GM19438 (cell line): ENCODE results near the gene TMEM151A.
"Not testable (repeated sequence)": the region's sequence is repeated elsewhere in the genome, so short reads cannot be mapped to it uniquely, and the experiment has no call there.

Source experiments
- ATAC-seq: cut with Tn5 transposase; IDR thresholded peaks from one replicate; pipeline ENCODE4 v1.9.1; 2021; ENCODE audit warnings: low read depth; ENCODE audit not compliant: unreplicated experiment

The TMEM151A gene

DNA sequence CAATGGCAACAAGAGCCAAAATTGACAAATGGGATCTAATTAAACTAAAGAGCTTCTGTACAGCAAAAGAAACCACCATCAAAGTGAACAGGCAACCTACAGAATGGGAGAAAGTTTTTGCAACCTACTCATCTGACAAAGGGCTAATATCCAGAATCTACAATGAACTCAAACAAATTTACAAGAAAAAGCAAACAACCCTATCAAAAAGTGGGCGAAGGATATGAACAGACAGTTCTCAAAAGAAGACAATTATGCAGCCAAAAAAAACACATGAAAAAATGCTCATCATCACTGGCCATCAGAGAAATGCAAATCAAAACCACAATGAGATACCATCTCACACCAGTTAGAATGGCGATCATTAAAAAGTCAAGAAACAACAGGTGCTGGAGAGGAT, 28.6 kb downstream of the TMEM151A start:
- not testable (repeated sequence) for ATAC-seq

DNA sequence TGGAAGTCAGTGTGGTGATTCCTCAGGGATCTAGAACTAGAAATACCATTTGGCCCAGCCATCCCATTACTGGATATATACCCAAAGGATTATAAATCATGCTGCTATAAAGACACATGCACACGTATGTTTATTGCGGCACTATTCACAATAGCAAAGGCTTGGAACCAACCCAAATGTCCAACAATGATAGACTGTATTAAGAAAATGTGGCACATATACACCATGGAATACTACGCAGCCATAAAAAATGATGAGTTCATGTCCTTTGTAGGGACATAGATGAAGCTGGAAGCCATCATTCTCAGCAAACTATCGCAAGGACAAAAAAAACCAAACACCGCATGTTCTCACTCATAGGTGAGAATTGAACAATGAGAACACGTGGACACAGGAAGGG, 29.1 kb downstream of the TMEM151A start:
- ATAC-seq: not testable (repeated sequence)

DNA sequence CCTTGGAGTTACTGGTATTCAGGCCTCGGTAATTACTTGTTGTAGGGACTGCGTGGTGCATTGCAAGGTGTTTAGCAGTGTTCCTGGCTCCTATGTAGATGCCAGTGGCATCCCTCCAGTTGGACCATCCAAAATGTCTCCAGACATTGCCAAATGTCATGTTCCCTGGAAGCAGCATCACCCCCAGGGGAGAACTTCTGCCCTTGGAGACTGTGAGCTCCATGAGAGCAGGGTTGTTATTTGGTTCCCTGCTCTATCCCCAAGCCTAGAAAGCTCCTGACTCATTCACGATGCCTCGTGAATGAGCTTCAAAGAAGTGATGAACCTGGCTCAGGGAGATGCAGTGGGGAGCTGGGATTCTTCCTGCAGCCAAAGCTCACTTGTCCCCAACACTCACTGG, 29.9 kb downstream of the TMEM151A start:
- ATAC-seq: no peak

DNA sequence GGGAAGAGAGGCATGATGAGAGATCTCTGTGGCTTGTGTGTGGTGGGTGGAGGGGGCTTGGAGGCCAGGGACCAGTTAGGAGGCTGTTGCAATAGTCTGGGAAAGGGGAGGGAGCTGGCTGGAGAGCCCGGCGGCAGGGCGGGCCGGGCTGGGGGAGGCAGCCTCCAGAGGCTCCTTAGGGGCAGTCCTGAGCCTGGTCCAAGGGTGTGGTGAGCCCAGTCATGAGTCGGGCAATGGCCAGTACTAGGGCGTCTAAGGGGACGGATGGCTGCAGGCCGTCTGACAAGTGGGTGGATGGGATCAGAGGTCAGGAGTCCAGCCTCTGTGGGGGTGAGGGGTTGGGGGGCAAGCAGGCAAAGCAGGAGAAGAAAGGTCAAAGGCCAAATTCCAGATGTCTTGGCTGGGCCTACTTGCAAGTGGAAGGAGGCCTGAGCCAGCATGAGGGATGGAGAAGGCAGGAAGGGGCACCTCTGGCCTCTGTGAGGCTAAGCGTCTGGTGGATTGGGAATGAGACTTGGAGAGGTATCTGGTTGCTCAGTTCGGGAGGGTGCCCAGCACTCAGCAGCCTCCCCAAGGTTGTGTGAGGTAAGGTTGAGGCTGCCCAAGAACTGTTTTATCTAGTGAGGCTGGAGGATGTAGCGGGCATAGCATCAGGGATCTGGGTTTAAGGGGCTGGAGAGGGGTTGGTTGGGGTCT, 31.2 kb downstream of the TMEM151A start:
- ATAC-seq: no peak

DNA sequence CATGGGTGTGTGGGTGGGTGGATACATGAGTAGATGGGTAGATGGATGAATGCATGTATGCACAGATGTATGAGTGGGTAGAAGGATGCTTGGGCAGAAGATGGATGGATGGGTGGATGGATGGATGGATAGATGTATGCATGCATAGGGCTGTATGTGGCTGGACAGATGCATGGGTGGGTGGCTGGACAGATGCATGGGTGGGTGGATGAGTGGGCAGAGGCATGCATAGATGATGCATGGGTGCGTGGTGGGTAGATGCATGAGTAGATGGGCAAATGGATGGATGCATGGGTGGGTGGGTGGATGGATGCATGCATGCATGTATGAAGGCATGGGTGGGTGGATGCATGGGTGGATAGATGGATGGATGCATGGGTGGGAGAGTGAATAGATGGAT, 32.0 kb downstream of the TMEM151A start:
- ATAC-seq: no peak

DNA sequence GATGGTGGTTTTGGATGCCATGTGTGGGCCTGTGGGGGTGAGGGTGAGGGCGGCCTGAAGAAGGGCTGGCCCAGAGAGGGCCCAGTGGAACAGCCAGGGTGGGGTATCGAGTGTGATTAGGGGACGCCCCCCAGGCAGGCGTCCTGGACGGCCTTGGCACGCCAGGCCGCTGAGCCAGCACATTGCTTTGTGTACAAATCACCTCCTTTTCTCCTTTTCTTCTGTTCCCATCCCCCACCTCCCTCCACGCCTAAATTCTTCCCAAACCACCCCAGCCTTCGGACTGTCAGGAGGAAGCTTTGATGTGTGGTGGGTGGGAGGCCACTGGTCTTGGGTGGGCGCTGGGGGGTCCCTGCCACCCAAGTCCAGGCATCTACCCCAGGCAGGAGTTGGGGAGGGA, 33.0 kb downstream of the TMEM151A start:
- ATAC-seq: no peak

DNA sequence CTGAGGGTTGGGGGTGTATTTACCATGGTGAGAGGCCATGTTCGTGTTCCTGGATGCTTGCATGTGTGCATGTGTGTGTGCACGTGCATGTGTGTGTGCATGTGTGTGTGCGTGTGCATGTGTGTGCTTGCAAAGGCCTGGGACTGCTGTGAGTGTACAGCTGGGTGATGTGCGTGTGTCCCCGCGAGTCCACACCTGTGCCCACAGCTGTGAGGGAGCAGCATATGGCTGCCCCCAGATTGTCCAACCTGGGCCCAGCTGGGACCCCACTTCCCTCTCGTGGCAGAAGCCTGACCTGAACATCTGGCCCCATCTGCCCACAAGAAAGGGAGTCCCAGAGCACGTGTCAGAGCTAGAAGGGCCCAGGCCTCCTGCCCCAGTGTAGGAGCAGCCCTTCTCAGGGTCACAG, 33.6 kb downstream of the TMEM151A start:
- no peak for ATAC-seq

DNA sequence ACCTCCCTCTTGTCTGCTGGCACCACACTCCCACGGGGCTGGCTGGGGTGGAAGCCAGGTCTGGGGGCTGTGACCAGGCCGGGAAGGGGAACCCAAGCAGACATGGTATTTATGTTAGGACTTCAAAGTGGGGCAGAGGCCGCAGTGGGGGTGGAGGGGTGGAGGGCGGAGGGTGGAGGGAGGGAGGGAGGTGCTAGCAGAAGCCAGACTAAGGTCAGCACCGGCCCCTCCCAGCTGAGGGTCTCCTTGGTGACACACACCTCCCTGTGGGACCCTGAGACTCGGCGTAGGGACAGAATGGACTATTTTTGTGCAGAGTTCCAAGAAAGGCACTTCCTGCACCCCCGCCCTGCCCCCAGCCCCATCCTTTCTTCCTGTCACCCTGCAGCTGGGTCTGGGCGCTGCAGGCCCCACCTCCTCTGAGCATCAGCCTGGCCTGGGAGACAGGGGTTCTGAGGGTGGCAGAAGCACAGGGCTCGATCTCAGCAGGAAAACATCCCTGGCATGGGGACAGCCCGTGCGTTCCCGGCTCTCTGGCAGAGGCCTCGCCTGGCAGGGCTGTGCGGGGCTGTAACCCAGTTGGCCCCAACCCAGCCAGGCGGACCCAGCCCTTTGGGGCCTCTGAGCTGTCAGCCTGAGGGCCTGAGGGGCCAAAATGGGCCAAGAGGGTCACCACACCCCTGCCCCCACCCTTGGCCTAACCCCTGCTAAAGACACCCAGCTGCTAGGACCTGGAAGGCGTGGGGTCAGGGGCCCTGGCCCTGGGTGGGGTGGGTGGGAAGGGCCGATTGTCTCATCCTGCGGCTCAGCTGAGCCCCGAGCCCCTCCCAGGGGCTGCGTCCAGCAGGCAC, 34.8 kb downstream of the TMEM151A start:
- no peak for ATAC-seq

DNA sequence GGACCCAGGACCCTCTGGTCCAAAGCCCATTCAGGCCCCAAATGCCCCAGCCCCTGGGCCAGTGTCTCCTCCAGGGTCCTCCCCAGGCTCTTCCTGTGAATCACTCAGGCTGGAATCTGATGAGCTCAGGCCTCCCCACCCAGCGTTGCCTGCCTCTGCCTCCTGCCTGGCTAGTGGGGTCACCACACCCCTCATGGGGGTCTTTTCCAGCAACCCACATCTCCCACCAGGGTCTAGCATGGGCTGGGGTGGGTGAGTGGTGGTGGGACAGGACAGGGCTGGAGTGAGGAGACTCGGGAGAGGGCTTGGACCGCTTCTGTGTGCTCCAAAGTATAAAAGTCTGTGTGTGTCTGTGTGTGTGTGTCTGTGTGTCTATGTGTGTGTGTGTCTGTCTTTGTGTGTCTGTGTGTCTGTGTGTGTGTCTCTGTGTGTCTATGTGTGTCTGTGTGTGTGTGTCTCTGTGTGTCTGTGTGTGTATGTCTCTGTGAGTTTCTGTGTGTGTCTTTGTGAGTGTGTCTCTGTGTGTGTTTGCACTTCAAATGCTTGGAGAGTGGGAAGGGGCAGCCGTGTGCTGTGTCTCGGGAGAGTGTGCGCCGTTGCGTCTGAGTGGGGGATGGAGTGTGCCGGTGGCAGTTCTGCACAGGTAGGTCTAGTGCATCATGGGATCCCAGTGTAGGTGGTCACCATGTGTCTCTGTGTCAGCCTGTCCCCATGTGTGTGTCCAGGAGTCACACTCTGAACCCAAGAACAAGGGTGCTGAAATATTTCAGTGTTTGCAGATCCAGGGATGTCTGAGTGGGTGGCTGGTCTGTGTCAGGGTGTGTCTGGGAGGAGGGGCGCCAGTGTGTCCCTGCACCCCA, 35.7 kb downstream of the TMEM151A start:
- no peak for ATAC-seq

DNA sequence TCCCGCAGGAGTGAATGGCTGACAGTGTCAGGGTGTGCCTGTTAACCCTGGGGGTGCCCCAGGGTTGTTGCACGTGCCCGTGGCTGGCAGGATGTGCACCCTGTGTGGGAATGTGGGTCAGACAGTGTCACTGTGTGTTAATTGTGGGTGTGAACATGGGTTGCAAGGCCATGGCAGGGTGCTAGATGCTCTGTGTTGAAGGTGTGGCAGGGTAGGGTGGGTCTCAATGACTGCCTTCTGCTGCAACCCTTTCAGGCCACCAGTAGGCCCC, 36.3 kb downstream of the TMEM151A start:
- ATAC-seq: no peak

DNA sequence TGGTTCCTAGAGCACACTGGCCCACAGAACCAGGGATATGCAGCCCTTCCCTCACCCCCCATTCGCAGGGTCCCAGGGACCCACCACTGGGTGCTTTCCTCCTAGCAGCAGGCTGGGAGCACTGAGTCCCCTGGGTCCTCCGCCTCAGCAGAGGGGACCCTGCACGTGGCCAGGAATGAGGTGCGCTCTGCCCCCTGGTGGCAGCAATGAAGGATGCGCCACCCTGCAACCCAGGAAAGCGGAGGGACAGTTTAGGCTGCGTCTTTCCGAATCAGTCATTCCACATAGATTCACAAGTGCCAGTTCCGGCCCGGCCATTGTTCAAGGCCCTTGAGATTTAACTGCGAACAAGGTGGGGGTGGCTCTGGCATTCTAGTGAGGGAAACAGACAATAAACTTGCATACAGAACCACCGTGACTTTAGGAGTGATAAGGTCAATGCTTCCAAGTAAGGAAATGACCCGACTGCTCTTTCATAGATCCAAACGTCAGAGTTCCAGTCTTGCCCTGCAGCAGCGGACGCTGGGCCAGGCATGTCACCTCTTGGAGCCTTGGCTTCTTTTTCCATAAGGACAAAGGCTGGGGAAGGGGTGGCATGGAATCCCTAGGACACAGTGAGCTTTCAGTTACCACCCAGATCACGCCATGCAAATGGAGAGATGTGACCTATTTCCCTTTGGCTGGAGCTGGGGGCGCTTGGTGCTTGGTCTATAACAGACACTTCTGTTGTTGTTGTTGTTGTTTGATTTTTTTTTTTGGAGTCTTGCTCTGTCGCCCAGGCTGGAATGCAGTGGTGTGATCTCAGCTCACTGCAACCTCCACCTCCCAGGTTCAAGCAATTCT, 36.8 kb downstream of the TMEM151A start:
- no peak for ATAC-seq

DNA sequence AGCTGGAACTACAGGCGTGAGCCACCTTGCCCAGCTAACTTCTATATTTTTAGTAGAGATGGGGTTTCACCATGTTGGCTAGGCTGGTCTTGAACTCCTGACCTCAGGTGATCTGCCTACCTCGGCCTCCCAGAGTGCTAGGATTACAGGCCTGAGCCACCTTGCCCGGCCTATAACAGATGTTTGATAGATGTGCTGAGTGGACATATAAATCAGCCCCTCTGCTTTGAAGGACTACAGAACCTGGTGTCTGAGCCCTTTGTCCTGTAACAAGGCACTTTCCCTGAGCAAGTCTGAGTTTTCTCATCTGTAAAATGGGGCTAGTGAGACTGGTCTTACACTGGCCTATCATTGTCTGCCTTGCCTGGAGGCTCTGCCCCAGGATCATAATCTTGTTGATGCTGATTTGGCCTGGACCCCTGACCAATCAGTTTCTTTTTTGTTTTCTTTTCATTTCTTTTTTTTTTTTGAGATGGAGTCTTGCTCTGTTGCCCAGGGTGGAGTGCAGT, 37.5 kb downstream of the TMEM151A start:
- ATAC-seq: no peak

DNA sequence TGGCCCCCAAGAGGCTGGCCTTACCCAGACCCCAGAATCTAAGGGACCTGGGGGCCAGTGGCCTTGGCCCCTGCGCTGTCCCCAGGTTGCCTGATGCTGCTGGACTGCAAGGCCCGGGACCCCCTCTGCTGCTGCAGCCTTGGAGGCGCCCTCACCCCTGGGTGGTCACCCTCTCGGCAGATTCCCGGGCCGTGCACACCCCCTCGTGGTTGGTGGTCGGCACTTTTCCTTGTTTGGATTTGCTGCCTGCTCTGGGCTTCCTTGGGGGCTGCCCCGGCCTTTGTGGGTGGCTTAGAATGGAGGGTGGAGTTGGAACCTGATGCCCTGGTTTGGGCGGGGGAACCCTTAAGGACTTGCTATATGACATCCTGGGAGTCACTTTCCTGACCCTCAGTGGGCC, 39.2 kb downstream of the TMEM151A start:
- no peak for ATAC-seq

DNA sequence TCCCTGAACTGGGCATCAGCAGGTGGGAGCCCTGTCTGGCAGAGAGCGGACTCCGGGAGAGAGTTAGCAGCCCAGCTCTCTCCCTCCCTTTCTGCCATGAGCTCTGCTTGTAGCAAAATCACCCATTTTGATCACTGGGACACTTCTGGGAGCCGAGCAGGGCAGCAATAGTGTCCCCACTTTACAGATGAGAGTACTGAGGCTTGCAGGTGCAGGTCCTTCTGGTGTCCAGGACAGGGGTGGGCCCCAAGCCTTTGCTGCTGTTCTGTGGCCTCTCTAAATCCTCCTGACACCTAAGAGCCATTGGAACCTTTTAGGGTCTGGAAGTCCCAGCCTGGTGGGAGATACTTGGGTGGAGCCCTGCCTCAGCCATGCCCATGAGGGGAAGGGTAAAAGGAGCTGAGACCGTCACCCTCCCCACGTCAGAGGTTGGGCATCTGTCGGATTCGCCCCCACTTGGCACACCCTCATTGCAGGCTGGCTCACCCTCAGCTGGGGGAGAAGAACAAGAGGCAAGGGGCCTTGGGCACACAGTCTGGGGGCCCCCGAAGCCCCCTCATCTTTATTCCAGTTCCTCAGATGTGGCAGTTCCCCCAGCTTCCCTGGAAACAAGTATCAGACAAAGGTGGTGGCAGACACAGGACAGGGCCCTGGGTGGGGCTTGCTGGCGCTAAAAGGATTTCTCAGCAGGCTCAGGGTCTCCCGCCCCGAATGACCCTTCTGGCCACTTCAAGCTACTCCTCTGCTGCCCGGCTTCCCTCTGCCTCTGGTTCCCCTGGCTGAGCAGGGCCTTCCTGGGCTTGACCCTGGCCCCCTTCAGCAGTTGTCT, 40.1 kb downstream of the TMEM151A start:
- ATAC-seq: no peak

DNA sequence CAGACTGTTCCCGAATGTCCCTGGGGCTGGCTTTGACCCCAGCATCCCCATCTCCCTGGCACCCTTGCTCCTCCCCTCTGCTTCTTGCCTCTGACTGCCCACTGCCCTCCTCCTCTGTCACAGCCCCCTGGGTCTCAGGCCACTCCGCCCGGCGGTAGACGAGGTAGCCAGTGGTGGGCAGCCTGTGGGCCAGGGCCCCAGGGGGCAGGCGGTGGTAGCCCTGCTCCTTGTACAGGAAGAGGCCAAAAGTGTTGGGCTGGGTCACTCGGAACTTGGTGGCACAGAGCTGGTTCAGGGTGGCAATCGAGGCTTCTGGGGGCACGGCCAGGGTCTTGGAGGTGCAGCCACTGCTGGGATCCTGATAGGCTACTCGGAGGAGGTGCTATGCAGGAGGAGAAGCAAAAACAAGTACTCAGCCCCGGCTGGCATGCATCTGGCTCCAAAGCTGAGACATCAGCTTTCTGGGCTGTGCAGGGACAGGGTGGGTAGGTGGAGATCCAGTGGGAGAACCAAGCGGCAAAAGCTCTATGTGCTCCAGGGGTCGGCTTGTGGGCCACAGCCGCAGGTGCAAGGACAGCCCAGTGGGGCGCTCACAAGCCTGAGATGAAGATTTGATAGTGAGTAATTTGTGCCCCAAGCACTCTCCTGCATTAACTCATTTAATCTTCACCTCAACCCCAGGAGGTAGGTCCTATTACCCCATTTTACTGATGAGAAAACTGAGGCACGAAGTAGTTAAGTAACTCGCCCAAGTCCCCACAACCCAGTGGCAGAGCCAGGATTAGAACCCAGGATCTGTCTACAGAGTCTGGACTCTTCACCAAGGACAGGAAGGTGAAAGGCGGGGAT, 40.9 kb downstream of the TMEM151A start:
- ATAC-seq: no peak

DNA sequence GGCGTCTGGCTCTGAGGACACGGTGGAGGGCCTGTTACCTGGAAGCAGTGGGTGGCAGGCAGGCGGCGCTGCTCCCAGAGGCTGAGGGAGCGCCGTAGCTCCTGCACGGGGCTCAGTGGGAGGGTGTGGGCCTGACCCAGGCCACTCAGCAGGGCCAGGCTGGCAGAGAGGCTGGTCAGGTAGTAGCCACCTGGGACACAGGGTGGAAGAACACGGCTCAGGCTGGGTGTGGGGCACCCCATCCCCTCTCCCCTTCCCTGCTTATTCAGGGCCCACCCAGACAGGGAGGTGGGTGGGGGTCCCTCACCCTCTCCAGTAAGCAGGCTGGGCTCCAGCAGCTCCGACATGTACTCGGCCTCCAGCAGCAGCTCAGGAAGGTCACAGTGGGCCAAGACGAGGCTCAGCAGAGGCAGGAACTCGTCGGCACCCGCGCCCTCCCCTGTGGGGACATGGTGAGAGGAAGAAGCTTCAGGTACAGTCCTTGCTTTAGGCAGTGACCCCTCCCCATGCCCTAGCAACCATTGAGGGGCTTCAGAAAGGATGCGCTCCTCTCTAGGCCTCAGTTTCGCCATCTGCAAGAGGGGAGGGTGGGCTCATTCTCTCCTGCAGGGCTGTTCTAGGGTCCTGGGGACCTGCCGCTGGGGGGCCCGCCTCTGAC, 41.7 kb downstream of the TMEM151A start:
- no peak for ATAC-seq

DNA sequence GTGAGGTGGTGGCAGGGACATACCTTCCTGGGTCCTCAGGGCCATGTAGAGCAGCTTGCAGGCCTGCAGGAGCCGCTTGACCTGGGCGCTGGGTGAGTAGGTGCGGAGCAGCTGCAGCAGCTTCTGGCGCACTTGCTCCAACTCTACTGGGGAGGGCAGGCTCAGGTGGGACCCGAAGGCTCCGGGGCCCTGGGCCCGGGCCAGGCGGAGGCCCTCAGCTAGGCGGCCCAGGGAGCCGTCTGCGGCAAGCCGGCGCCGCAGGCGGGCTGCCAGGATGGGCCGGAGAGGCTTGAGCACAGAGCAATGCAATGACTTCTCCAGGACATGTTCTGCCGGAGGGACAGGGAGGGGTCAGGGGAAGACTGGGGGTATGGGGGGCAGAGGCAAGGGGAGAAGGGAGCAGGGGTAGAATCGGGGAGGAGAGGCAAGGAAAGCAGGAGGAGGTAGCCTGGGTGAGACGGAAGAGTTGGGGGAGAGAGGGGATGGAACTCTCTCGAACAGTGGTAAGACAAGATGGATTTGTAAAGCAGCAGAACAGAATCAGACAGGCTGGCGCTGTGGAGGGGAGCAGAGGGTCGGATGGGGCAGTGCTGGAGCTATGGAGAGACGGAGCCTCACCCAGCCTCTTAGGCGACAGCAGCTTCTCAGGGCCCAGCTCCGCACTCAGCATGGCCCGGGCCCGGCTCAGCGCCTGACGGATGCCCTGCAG, 42.4 kb downstream of the TMEM151A start:
- ATAC-seq: no peak
